Sigmoid colon (tissue), 7 donors: Measurements from ENCODE around the gene KLF15. TPM values are rescaled to one million over a fixed set of nuclear protein-coding genes. Genes with fewer than 3 reads are reported as not detected.
A peak's percentile ranks its signal among the peaks of the same experiment; 100 is the strongest.

Experiments used
- DNase-seq: peaks from one replicate; pipeline ENCODE4 v3.0.0-alpha.2; 2019
- H3K27ac ChIP-seq, 4 donors: fragments of 200-600 bp; sonication (generic); one replicate each; pipeline ENCODE4 v1.5.1; 2016 to 2019; ENCODE audit warnings: mild to moderate bottlenecking in 1 of 4
- H3K27me3 ChIP-seq, 3 donors: fragments of 200-600 bp; sonication (generic); one replicate each; pipeline ENCODE4 v1.5.1; 2019; ENCODE audit warnings: mild to moderate bottlenecking in 1 of 3
- H3K36me3 ChIP-seq, 4 donors: fragments of 200-600 bp; sonication (generic); one replicate each; pipeline ENCODE4 v1.5.1; 2016 to 2019
- H3K4me1 ChIP-seq, 4 donors: fragments of 200-600 bp; sonication (generic); one replicate each; pipeline ENCODE4 v1.5.1; 2017 to 2019
- H3K4me3 ChIP-seq, 4 donors: fragments of 200-600 bp; sonication (generic); one replicate each; pipeline ENCODE4 v1.5.1; 2017 to 2019; ENCODE audit warnings: mild to moderate bottlenecking in 2 of 4, moderate library complexity in 1 of 4
- H3K9me3 ChIP-seq, 4 donors: fragments of 200-600 bp in 3 of 4; sonication (generic) in 3 of 4; one replicate each; pipeline versions ENCODE4 v1.5.1 to v1.6.1; 2013 to 2019
- EP300 ChIP-seq, 4 donors: sonication (generic); formaldehyde crosslinking; IDR thresholded peaks; one replicate each; pipeline ENCODE4 v1.6.1; 2017; ENCODE audit warnings: antibody characterized with exemption in 4 of 4
- POLR2A ChIP-seq, 2 donors: fragments of 450-650 bp; IDR thresholded peaks; one replicate each; pipeline ENCODE4 v1.6.1; 2016; ENCODE audit warnings: antibody characterized with exemption in 2 of 2, mild to moderate bottlenecking in 2 of 2, moderate library complexity in 2 of 2
- POLR2AphosphoS5 ChIP-seq, 4 donors: sonication (generic); formaldehyde crosslinking; IDR thresholded peaks; one replicate each; pipeline ENCODE4 v1.6.1; 2017; ENCODE audit warnings: antibody characterized with exemption in 4 of 4
- WGBS, 2 donors: extraction: QIAGEN DNeasy Blood & Tissue Kit; methylation state at CpG; one replicate each; pipeline ENCODE4 v1.1.7; 2013; 5-methylcytosine and 5-hydroxymethylcytosine counted together
- intact Hi-C: fragments of 100-400 bp; cut with DNase I; formaldehyde crosslinking; loops from one replicate; pipeline ENCODE4 v1.15.1; 2023
- polyA plus RNA-seq, 3 donors: library from polyadenylated mRNA; stranded (reverse); fragments of 200-250 nt; gene quantifications; one replicate each; pipeline ENCODE4 v1.2.3, GENCODE V29; 2013
- total RNA-seq, 4 donors: library from RNA; depleted of rRNA; stranded (reverse); fragments of >200 nt; gene quantifications; one replicate each; pipeline ENCODE4 v1.1.0, GENCODE V29; 2016
- TF ChIP-seq, protein P1 (sequence below), 4 experiments: fragments of 450-650 bp in 3 of 4; fragments of 200-600 bp in 1 of 4; IDR thresholded peaks; one replicate each; pipeline ENCODE4 v1.5.1; 2016 to 2019; ENCODE audit warnings: antibody characterized with exemption in 4 of 4, mild to moderate bottlenecking in 3 of 4, moderate library complexity in 2 of 4
- donor health status: healthy with polysubstance abuse.
- donor health status: Bipolar disorder and iron deficiency.
- donor health status: healthy.

The KLF15 gene
- total and polyA plus RNA-seq, 7 donors: 0.69 to 50.2 (median 21.9) TPM

GRCh38 chr3:126329927-126330725 lies 27.1 kb downstream of the KLF15 start:
- no peak overlapping the region for H3K4me3 ChIP-seq
- H3K27ac ChIP-seq: no peak overlapping the region
- intact Hi-C loops: no loop called here
- WGBS, 2 donors: 85 to 86% methylated on average over 7 of the region's 7 CpGs
- H3K4me1 ChIP-seq: no peaks in the 10 kb centered on the region
- TF ChIP-seq, protein P1, sequence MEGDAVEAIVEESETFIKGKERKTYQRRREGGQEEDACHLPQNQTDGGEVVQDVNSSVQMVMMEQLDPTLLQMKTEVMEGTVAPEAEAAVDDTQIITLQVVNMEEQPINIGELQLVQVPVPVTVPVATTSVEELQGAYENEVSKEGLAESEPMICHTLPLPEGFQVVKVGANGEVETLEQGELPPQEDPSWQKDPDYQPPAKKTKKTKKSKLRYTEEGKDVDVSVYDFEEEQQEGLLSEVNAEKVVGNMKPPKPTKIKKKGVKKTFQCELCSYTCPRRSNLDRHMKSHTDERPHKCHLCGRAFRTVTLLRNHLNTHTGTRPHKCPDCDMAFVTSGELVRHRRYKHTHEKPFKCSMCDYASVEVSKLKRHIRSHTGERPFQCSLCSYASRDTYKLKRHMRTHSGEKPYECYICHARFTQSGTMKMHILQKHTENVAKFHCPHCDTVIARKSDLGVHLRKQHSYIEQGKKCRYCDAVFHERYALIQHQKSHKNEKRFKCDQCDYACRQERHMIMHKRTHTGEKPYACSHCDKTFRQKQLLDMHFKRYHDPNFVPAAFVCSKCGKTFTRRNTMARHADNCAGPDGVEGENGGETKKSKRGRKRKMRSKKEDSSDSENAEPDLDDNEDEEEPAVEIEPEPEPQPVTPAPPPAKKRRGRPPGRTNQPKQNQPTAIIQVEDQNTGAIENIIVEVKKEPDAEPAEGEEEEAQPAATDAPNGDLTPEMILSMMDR (IDR thresholded peaks at IDR 0.05): no peak
- TF ChIP-seq POLR2A (IDR thresholded peaks at IDR 0.05) (no peak), POLR2AphosphoS5 (IDR thresholded peaks at IDR 0.05) (no peak), EP300 (IDR thresholded peaks at IDR 0.05) (no peak)
- peak; percentile 22 for DNase-seq
- no peaks in the 10 kb centered on the region for H3K36me3 ChIP-seq
- H3K27me3 ChIP-seq: no peaks in the 10 kb centered on the region
- H3K9me3 ChIP-seq: peaks cover 5 to 11% (median 10%) of the 10 kb centered on the region in 4 donors

- Histone ChIP-seq H3K9me3 (peaks cover 5 to 11% (median 10%) of the 10 kb centered on the region in 4 donors), H3K27me3 (no peaks in the 10 kb centered on the region), H3K4me1 (no peaks in the 10 kb centered on the region), H3K36me3 (no peaks in the 10 kb centered on the region), H3K4me3 (no peak overlapping the region), H3K27ac (no peak overlapping the region)
- intact Hi-C loops: no loop called here
- TF ChIP-seq, protein P1 (IDR thresholded peaks at IDR 0.05): no peak
- no peak for TF ChIP-seq EP300 (IDR thresholded peaks at IDR 0.05)
- no peak for DNase-seq
- 87 to 90% methylated on average over 4 of the region's 4 CpGs for WGBS, 2 donors
Observed at GRCh38 chr3:126326629-126327028, 30.6 kb downstream of the KLF15 start.

DNA sequence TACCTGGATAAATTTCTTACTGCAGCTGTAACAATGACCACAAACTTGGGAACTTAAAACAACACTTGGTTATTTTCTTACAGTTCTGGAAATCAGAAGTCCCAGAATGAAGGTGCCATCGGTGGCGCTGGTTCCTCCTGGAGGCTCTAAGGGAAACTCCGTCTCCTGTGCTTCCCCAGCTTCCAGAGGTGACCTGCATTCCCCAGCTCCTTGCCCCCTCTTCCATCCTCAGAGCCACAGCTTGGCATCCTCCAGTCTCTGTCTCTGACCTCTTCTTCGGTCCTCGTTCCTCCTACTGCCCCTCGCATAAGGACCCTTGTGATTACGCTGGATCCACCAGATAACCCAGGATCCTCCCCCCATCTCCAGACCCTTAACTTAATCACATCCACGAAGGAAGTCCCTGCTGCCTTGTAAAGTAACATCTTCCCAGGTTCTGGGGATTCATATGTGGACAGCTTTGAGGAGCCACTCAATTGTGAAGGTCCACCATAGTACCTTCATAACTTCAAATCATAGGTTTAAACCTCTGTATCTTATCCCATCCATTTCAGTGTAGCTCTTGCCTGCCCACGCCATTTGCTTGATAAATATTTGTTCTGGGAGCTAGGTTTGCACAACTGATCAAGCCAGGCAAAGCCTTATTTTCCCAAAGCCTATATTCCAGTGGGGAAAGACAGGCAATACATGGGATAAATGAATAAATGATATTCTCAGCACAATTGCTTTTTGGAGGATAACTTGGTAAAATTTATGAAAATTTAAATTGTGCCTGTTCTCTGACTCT lies 34.8 kb downstream of the KLF15 start:
- Histone ChIP-seq H3K27me3 (no peaks in the 10 kb centered on the region), H3K9me3 (no peaks in the 10 kb centered on the region), H3K4me1 (no peaks in the 10 kb centered on the region), H3K36me3 (no peaks in the 10 kb centered on the region), H3K27ac (no peak overlapping the region), H3K4me3 (no peak overlapping the region)
- no peak for DNase-seq
- 67 to 74% methylated on average over 9 of the region's 9 CpGs for WGBS, 2 donors
- intact Hi-C loops: no loop called here
- TF ChIP-seq POLR2AphosphoS5 (IDR thresholded peaks at IDR 0.05): no peak

DNA sequence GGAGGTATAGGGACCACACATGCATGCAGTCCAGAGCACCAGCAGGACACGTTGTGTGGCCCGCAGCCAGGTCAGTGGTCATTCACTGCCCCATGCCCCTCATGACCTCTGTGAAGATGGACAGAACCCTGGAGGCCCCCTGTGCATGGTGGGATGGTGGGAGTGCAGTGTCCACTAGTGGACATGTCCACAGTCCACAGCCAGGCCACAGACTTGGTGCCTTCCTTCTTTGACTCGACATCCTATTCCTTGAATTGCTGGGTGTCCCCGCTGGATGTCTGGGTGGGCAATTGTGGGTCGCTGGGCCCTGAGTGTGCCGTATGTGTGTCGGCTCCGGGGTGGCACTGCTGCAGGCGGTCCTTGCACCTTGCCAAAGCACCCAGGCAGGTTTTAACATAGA lies 35.7 kb downstream of the KLF15 start:
- no peak overlapping the region for H3K4me3 ChIP-seq
- H3K9me3 ChIP-seq: no peaks in the 10 kb centered on the region
- no peaks in the 10 kb centered on the region for H3K4me1 ChIP-seq
- no peaks in the 10 kb centered on the region for H3K36me3 ChIP-seq
- H3K27me3 ChIP-seq: no peaks in the 10 kb centered on the region
- DNase-seq: peak; percentile 44
- intact Hi-C loops: no loop called here
- WGBS, 2 donors: 81 to 84% methylated on average over 9 of the region's 9 CpGs
- TF ChIP-seq POLR2A (IDR thresholded peaks at IDR 0.05) (no peak), POLR2AphosphoS5 (IDR thresholded peaks at IDR 0.05) (no peak), EP300 (IDR thresholded peaks at IDR 0.05) (no peak)
- no peak overlapping the region for H3K27ac ChIP-seq

DNA sequence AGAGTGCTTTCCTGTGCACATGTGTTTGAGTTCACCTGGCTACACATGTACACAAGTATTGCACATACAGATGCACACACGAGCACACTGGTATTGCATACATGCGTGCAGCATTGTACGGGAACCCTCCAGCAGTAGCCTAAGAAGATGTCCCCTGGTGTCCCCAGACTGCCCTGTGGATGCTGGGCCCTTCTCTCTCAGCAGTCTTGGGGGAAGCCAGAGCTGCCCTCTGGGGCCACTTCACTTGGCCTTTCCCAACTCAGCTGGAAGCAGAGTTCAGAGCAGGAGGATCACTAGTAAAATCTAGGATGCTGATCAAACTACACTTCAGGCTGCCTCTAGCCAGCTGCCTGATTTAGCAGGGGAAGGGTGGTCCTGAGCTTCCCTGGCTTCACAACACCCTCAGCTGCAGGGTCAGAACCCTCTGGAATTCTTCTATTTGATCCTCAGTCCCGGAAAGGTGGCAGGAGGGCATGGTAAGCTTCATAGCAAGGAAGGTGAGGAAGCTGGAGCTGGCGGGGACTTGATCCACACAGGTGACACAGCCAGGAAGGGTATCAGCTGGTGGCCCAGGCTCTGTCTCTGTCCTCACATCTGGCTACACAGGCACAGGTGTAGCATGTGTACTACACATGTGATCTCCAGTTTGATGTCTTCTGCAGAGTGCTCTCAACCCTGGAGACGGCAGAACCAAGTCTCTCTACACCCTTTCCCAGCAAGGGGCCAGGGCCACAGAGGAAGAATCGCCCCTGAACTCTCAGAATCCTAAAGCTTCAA lies 36.5 kb downstream of the KLF15 start:
- 81 to 87% methylated on average over 7 of the region's 7 CpGs for WGBS, 2 donors
- TF ChIP-seq, protein P1 (IDR thresholded peaks at IDR 0.05): no peak
- no peak for TF ChIP-seq EP300 (IDR thresholded peaks at IDR 0.05)
- Histone ChIP-seq H3K36me3 (no peaks in the 10 kb centered on the region), H3K4me1 (peaks cover 0 to 8% (median 3%) of the 10 kb centered on the region in 4 donors), H3K9me3 (no peaks in the 10 kb centered on the region), H3K27me3 (no peaks in the 10 kb centered on the region), H3K27ac (no peak overlapping the region), H3K4me3 (no peak overlapping the region)
- no peak for DNase-seq
- intact Hi-C loops: no loop called here
